Upper lobe of left lung (tissue), 6 donors: Measurements from ENCODE around the gene VWA5B1. TPM values are rescaled to one million over a fixed set of nuclear protein-coding genes. Genes with fewer than 3 reads are reported as not detected.

Experiments used
- ATAC-seq, 2 donors: fragments of 200-7000 bp; cut with Tn5 transposase; one replicate each; pipeline ENCODE4 v1.9.1; 2022; ENCODE audit warnings: mild to moderate bottlenecking in 2 of 2, moderate library complexity in 2 of 2; ENCODE audit not compliant: low FRiP score in 2 of 2
- DNase-seq, 2 donors: peaks; one replicate each; pipeline ENCODE4 v3.0.0-alpha.2; 2019 to 2020
- H3K27ac ChIP-seq, 4 donors: fragments of 200-600 bp; sonication (generic); one replicate each; pipeline ENCODE4 v1.5.1; 2016 to 2019
- H3K27me3 ChIP-seq, 4 donors: fragments of 200-600 bp; sonication (generic); one replicate each; pipeline ENCODE4 v1.5.1; 2017 to 2019
- H3K36me3 ChIP-seq, 4 donors: fragments of 200-600 bp; sonication (generic); one replicate each; pipeline ENCODE4 v1.5.1; 2016 to 2019
- H3K4me1 ChIP-seq, 4 donors: fragments of 200-600 bp; sonication (generic); one replicate each; pipeline ENCODE4 v1.5.1; 2018 to 2019
- H3K4me3 ChIP-seq, 4 donors: fragments of 200-600 bp; sonication (generic); one replicate each; pipeline ENCODE4 v1.5.1; 2017 to 2019; ENCODE audit warnings: mild to moderate bottlenecking in 2 of 4, moderate library complexity in 1 of 4
- H3K9me3 ChIP-seq, 4 donors: fragments of 200-600 bp; sonication (generic); one replicate each; pipeline ENCODE4 v1.5.1; 2018 to 2019
- EP300 ChIP-seq, 4 donors: sonication (generic); formaldehyde crosslinking; IDR thresholded peaks; one replicate each; pipeline ENCODE4 v1.5.1; 2017; ENCODE audit warnings: antibody characterized with exemption in 4 of 4, control low read depth in 2 of 4
- POLR2A ChIP-seq, 4 donors: fragments of 450-650 bp; IDR thresholded peaks; one replicate each; pipeline ENCODE4 v1.5.1; 2016 to 2017; ENCODE audit warnings: antibody characterized with exemption in 4 of 4, mild to moderate bottlenecking in 2 of 4
- POLR2AphosphoS5 ChIP-seq, 2 donors: sonication (generic); formaldehyde crosslinking; IDR thresholded peaks; one replicate each; pipeline ENCODE4 v1.5.1; 2017; ENCODE audit warnings: antibody characterized with exemption in 2 of 2
- WGBS, 2 donors: methylation state at CpG; one replicate each; pipeline ENCODE4 v1.1.5; 2017 to 2018; 5-methylcytosine and 5-hydroxymethylcytosine counted together
- total RNA-seq, 6 donors: library from RNA; depleted of rRNA in 4 of 6; stranded (reverse); fragments of >200 nt in 4 of 6; gene quantifications; one replicate each; pipeline versions ENCODE4 v1.1.0 to v1.2.1, GENCODE V29; 2016 to 2021
- TF ChIP-seq, protein P1 (sequence below), 6 experiments: fragments of 450-650 bp in 4 of 6; fragments of 200-600 bp in 2 of 6; sonication (generic) in 2 of 6; IDR thresholded peaks; one replicate each; pipeline ENCODE4 v1.5.1; 2016 to 2019; ENCODE audit warnings: antibody characterized with exemption in 6 of 6
- donor health status: DM: no; HTN: no; CAD: no; lungs with moderate emphysema.
- donor health status: DM: no; HTN: yes; CAD: no; lungs with severe emphysema.

Gene VWA5B1
- total RNA-seq, 6 donors from 2014 or later = 0.14 to 0.77 (median 0.46) TPM; not detected in 3

DNA sequence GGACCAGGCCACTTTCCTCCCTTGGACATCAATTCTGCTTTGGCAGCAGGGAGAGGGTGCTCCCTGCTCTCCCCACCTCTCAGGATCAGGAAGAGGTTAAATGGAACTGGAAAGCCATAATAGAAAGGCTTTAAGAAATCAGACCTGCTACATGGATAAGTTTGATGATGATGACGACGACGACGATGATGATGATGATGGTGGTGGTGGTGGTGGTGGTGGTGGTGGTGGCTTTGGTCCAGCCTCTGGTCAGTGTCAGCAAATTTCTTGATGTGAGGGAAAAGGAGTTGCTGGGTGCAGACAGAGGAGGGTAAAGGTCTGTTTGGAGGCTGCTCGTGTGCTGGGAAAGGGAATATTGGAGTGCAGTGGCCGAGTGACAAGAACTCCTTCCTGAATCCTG is 36.8 kb downstream of the VWA5B1 start:
- peaks cover 0 to 8% (median 0%) of the 10 kb centered on the region in 4 donors for H3K4me1 ChIP-seq
- ATAC-seq (no peak), DNase-seq (no peak)
- no peaks in the 10 kb centered on the region for H3K9me3 ChIP-seq
- no peak overlapping the region for H3K4me3 ChIP-seq
- no peaks in the 10 kb centered on the region for H3K36me3 ChIP-seq
- H3K27ac ChIP-seq = no peak overlapping the region
- 72% methylated on average over 6 of the region's 6 CpGs for WGBS, 2 donors
- TF ChIP-seq POLR2A (IDR thresholded peaks at IDR 0.05) = no peak
- H3K27me3 ChIP-seq = no peaks in the 10 kb centered on the region

DNA sequence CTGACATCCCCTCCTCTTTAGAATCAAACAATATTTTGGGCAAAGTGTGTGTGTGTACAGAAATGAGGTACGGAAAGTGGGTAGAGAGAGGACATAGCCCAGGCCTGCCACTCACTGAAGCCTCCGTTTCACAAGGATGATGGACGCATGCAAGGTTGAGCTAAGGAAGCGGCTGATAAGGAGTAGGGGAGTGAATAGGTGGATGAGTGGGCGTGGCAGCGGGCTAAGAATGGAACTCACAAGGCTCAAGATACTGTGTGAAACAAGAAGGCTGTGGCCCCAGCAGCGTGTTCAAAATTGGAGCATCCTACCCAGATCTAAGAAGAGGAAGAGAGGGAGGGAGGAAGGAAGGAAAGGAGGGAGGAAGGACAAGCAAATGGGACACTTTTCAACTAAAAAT is 37.5 kb downstream of the VWA5B1 start:
- Histone ChIP-seq H3K4me1 (peaks cover 0 to 8% (median 0%) of the 10 kb centered on the region in 4 donors), H3K9me3 (no peaks in the 10 kb centered on the region), H3K27me3 (no peaks in the 10 kb centered on the region), H3K36me3 (no peaks in the 10 kb centered on the region), H3K27ac (no peak overlapping the region), H3K4me3 (no peak overlapping the region)
- ATAC-seq (no peak), DNase-seq (no peak)
- 64 to 66% methylated on average over 7 of the region's 7 CpGs for WGBS, 2 donors
- TF ChIP-seq POLR2A (IDR thresholded peaks at IDR 0.05) (no peak), EP300 (IDR thresholded peaks at IDR 0.05) (no peak), POLR2AphosphoS5 (IDR thresholded peaks at IDR 0.05) (no peak)
- TF ChIP-seq, protein P1, sequence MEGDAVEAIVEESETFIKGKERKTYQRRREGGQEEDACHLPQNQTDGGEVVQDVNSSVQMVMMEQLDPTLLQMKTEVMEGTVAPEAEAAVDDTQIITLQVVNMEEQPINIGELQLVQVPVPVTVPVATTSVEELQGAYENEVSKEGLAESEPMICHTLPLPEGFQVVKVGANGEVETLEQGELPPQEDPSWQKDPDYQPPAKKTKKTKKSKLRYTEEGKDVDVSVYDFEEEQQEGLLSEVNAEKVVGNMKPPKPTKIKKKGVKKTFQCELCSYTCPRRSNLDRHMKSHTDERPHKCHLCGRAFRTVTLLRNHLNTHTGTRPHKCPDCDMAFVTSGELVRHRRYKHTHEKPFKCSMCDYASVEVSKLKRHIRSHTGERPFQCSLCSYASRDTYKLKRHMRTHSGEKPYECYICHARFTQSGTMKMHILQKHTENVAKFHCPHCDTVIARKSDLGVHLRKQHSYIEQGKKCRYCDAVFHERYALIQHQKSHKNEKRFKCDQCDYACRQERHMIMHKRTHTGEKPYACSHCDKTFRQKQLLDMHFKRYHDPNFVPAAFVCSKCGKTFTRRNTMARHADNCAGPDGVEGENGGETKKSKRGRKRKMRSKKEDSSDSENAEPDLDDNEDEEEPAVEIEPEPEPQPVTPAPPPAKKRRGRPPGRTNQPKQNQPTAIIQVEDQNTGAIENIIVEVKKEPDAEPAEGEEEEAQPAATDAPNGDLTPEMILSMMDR (IDR thresholded peaks at IDR 0.05) = no peak

DNA sequence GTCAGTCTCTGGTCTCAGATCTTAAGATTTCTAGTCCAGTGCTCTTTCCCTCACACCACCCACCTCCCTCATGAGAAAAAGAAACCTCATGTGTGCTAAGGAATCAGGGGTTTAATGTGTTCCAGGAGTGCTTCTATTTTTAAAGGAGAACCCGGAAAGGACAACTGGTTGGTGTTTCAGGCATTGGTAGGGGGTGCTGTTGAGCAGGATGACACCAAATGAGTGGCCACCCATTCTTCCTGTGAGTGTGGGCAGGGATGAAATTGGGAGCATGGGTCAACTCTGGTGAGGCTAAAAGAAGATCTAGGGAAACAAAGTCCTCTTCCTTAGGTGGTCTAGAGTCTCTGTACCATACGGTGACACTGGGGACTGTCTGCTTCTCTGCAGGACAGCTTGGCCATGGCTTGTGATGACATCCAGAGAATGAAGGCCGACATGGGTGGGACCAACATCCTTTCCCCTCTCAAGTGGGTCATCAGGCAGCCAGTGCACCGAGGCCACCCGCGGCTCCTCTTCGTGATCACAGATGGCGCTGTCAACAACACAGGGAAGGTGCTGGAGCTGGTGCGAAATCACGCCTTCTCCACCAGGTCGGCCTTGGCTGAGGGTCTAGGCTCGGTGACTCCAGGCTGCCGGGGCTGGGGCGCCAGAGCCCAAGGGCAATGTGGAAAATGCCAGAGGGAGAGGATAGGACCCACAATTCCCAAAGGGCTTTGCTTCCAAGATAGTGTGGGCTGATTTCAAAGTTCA is 39.3 kb downstream of the VWA5B1 start:
- peak in 1 of 2 donors; percentile 50 for DNase-seq
- H3K4me1 ChIP-seq = peaks cover 0 to 2% (median 0%) of the 10 kb centered on the region in 4 donors
- no peak overlapping the region for H3K27ac ChIP-seq
- H3K9me3 ChIP-seq = no peaks in the 10 kb centered on the region
- 84 to 86% methylated on average over 12 to 14 of the region's 14 CpGs for WGBS, 2 donors
- no peak for ATAC-seq
- no peaks in the 10 kb centered on the region for H3K27me3 ChIP-seq
- TF ChIP-seq POLR2AphosphoS5 (IDR thresholded peaks at IDR 0.05) = no peak
- TF ChIP-seq EP300 (IDR thresholded peaks at IDR 0.05) = no peak
- TF ChIP-seq, protein P1 (IDR thresholded peaks at IDR 0.05) = no peak
- no peak for TF ChIP-seq POLR2A (IDR thresholded peaks at IDR 0.05)
- H3K36me3 ChIP-seq = no peaks in the 10 kb centered on the region
- H3K4me3 ChIP-seq = no peak overlapping the region

DNA sequence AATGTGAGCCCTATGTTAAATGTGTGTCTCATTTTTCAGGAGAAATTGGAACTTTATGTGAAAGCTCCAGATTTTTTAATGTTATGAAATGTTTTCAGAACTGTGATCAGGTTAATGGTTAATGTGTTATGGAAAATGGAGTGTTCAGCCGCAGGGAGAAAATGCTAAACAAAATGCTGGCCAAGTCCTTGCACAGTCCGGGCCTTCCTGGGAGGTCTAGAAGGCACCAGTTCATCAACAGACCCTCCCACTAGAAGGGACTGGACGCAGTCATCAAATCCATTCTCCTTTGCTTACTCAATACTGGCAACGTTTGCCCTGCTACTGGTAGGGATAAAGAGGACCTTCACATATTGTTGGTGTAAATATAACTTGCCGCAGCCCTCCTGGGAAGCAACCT is 43.4 kb downstream of the VWA5B1 start:
- Histone ChIP-seq H3K4me1 (no peaks in the 10 kb centered on the region), H3K27ac (no peak overlapping the region), H3K36me3 (no peaks in the 10 kb centered on the region), H3K27me3 (no peaks in the 10 kb centered on the region), H3K9me3 (no peaks in the 10 kb centered on the region), H3K4me3 (no peak overlapping the region)
- ATAC-seq (no peak), DNase-seq (no peak)
- WGBS, 2 donors = 65 to 73% methylated on average over 5 of the region's 5 CpGs
- TF ChIP-seq POLR2A (IDR thresholded peaks at IDR 0.05) (no peak), POLR2AphosphoS5 (IDR thresholded peaks at IDR 0.05) (no peak), EP300 (IDR thresholded peaks at IDR 0.05) (no peak)
- TF ChIP-seq, protein P1 (IDR thresholded peaks at IDR 0.05) = no peak

DNA sequence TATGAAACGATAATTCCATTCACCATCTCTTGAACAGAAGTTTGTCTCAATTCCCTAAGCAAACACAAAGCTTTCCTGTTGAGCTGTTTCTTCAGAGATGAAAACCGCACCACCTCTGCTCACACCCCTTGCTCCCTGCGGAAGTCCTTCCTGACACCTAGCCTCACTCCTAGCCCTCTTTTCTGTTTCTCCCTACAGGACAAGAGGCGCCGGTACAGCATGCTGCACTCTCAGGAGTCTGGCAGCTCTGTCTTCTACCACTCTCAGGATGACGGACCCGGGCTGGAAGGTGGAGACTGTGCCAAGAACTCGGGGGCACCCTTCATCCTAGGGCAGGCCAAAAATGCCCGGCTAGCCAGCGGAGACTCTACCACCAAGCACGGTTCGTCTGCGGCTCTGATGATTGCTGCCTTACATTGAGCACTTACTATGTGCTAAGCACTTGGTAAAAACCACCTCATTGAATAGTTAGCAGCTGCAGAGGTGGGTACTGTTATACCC is 45.5 kb downstream of the VWA5B1 start:
- Histone ChIP-seq H3K4me3 (no peak overlapping the region), H3K9me3 (no peaks in the 10 kb centered on the region), H3K27me3 (no peaks in the 10 kb centered on the region), H3K27ac (no peak overlapping the region), H3K4me1 (no peaks in the 10 kb centered on the region), H3K36me3 (no peaks in the 10 kb centered on the region)
- no peak for TF ChIP-seq POLR2A (IDR thresholded peaks at IDR 0.05)
- TF ChIP-seq, protein P1 (IDR thresholded peaks at IDR 0.05) = no peak
- TF ChIP-seq EP300 (IDR thresholded peaks at IDR 0.05) = no peak
- no peak for TF ChIP-seq POLR2AphosphoS5 (IDR thresholded peaks at IDR 0.05)
- DNase-seq = no peak
- no peak for ATAC-seq
- WGBS, 2 donors = 84% methylated on average over 13 of the region's 13 CpGs
